Measurements from ENCODE around the gene PTPRJ.

The PTPRJ gene

DNA sequence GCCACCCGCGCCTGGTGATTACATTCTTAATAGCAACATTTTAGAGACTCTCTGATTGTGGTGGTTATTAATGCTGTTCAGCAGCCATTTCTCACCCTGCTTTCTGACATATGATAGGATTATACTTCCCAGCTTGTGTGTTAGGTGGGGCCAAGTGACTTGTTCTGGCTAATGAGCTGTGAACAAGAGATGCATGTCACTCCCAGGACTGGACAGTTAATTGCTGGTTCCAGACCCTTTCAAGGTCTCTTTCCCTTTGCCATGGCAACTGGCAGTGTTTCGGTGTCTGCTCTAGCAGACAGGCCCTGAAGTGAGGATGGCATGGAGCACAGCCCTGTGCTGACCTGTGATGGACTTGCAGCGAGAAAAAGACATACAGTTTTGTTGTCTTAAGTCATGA lies 8.9 kb upstream of the PTPRJ start:
- DNase-seq = no peak

GRCh38 chr11:47973173-47973572 lies 7.2 kb upstream of the PTPRJ start:
- no peak for DNase-seq

- DNase-seq = no peak
Observed at GRCh38 chr11:47976931-47977330, 3.4 kb upstream of the PTPRJ start.

GRCh38 chr11:47977623-47978022 lies 2.7 kb upstream of the PTPRJ start:
- DNase-seq = no peak

DNA sequence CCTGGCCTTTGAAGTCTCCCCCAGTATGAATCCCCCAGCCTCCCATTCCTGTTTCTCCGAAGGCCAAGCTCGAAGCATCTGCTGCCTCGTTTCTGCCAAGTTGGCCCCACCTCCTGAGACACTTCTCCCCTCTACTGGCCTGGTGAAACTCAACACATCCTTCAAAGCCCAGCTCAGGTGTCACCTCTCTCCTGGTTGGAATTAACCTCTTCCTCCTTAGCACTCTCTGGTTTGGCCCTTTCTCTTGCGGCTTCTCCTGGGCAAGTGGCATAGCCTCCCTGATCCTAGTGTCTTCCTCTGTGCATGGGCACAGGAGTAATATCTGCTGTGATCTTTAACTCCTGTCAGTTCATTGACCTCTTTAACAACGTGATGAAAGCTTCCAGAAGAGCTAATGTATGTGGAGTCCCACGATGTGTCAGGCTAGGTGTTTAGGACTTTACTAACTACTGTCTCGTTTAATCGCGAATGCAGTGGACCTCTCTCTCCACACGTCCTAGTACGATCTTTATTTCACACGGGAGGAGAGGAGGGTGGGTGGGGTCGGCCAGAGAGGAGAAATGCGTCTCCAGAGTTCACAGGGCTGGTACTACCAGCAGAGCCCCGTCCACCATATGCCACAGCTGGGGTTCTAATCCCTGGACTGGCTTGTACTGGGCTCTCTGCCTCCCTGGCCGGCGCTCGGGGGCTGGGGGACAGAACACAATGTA lies 826 bp upstream of the PTPRJ start:
- no peak for DNase-seq

DNA sequence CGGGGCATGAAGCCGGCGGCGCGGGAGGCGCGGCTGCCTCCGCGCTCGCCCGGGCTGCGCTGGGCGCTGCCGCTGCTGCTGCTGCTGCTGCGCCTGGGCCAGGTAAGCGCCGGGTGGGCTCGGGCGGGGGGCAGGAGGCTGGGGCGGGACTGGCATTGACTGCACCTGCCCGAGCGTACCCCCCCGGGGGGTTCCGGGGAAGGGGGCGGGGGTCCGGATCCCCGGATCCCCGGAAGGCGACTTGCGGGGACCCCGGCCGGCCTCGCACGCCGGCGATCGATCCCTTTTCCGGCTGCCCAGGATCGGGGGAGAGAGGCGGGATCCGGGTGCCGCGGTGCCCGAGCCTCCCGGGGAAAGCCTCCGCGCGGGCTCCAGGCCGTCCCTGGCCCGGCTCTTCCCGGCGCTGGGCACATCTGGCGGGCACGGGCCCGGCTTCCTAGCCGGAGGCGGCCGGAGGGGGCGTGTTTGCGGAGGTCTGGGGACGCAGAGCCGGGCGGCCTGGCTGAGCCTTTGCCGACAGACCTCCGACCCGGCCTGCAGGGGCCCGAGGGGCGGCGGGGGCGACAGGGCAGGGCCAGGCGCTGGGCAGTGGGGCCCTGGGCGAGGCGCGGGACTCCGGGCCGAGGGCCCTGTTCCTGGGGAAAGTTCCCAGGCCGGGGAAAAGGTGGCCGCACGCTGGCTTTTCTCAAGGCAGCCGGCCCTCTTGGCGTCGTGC lies 705 bp downstream of the PTPRJ start:
- no peak for DNase-seq

DNA sequence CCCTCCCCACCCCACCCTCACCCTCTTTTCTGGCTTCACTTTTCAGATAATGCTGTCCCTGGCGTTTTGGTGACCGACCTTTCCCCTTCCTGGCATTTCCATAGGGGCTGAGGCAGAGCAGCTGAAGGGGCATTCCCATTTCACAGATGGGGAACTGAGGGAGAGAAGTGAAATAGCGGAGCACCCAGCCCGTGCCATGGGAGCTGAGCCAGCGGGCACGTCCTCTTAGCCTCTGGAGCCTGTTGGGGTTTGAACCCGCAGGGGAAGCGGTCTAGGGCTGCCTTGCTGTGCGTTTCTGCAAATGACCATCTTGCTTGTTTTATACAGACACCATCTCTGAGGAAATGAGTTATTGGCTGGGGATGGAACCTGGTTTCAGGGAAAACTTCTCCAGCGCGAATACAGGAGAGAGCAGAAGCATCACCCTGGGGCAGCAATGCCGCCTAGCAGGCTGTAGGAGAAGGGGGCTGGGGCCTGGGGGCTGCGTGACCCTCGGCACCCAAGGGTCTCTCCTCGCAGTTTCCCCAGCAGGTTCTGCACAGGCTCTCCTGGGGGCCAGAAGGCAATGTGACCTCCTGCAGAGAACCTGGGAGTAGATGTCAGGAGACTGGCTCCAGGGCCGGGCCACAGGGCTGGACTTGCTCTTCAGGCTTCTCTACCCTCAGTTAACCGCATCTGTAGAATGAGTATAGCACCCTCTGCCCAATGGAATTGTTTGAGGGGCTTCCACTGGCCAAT lies 1.5 kb downstream of the PTPRJ start:
- DNase-seq = no peak

- DNase-seq = no peak
Observed at GRCh38 chr11:47982616-47983015, 2.3 kb downstream of the PTPRJ start.

DNA sequence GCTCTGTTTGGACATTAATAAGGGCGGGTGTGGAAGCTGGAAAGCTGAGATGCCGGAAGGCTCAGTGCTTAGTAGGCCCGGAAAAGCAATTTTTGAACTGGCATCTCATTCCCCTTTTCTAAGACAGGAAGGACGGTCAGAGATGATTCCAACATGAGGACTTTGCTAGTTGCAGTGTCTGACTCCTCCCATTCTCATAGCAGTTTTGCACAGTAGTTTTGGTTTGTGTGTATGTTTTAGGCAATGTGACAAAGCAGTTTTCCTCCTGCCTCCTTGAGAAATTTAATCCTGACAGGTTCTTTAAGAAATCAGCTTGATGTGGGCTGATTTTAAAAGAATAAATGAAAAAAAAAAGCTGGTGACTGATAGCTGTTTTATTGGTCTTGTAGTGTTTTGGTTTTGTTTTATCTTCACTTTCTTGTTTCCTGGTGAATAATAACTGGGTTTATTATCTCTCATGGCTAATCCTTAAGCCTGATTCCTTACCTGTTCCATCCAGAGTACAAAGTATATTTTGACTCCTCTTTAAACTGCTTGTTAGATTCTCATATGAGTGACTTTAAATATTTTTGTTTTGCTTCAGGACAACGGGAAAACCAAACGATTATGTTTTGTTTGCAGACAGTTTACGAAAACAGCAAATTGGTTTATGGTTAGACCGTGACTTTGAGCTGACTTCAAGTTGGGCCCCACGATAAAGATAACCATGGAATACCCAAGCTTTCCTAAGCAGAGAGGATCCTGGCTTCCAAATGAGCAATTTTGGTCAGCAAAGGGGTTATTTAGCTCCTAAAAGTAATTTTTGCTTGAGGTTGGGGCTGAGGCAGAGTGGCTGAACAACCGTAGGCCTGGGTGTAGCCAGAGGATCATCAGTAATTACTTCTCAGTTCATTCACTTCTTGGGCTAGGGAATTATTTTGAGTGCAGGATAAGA lies 3.4 kb downstream of the PTPRJ start:
- DNase-seq = no peak

DNA sequence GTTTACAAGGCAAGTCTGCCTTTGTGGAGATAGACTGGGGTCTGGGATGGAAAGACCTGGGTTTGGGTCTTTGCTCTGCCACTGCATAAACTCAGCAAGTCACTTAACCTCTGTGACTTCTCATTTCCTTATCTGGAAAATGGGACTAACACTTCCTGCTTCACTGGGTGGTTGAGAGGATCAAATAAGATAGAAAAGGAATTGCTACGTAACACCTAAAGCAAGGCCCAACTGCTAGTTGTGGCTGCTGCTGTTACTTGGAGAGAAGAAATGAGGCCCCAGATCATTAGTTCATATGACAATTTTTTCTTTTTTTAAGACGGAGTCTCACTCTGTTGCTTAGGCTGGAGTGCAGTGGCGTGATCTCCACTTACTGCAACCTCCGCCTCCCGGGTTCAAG lies 5.9 kb downstream of the PTPRJ start:
- DNase-seq = no peak

DNA sequence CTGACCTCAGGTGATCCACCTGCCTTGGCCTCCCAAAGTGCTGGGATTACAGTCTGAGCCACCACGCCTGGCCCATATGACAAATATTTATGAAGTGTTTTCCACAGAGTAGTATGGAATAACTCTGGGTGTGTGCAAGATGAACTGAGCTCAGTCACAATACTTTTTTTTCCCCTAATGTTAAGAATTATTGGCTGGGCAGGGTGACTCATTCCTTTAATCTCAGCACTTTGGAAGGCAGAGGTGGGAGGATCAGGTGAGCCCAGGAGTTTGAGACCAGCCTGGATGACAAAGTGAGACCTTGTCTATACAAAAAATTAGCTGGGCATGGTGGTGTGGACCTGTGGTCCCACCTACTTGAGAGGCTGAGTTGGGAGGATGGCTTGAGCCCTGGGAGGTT lies 6.4 kb downstream of the PTPRJ start:
- no peak for DNase-seq

GRCh38 chr11:47987310-47987709 lies 7.0 kb downstream of the PTPRJ start:
- DNase-seq = no peak

GRCh38 chr11:47987781-47988180 lies 7.4 kb downstream of the PTPRJ start:
- DNase-seq = no peak

DNA sequence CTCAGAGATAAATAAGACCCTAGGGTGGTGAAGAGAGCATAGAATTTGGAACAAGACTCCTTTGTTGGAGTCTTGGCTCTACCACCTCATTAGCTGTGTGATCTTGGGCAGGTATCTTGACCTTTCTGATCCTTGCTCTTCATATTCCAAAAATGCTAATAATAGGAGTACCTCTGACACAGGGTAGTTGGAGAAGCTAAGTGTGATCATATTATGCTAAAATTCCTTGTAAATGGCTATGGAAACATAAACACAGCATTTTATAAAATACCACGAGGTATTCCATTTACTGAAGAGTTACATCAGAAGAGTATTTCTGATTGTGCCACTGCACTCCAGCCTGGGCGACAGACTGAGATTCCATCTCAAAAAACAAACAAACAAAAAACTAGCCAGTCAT lies 9.4 kb downstream of the PTPRJ start:
- no peak for DNase-seq

DNA sequence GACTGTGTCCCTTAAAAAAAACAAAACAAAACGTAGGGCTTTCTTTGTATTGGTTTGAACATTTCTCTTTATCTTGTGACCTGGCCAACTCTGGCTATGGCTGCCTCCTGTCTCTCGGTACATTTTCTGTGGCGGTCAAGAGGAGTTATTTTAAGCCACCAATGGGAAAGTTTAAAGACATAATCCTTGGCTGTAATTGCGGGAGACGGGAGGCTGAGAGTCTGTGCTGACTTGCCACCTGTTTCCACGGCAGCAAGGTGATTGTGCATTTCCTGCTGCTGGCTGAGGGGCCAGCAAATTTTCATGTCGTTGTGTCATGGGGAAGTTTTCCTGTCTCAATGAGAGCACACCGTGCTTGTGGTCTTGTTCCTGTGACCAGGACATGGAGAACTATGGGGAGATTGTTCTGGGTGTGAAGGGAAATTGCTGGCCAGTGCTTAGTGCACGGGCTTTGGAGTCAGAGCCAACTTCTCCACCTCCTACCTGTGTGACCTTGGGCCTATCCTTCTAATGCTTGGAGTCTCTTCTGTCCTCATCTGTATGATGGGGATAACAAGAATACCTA lies 11.0 kb downstream of the PTPRJ start:
- DNase-seq = no peak

DNA sequence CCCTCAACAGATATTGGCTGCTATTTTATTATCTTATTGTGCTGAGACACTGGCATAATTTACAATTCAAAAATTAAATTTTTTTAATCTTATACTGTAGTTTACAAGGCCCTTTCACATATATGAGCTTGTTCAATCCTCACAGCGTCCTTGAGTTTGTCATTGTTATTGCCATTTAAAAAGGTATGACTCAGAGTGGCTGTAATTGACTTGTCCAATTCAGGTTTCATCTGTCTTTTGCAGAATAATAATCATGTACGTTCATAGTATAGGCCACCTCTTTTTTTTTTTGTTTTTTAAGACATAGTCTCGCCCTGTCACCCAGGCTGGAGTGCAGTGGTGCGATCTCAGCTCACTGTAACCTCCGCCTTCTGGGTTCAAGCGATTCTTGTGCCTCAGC lies 11.5 kb downstream of the PTPRJ start:
- no peak for DNase-seq

DNA sequence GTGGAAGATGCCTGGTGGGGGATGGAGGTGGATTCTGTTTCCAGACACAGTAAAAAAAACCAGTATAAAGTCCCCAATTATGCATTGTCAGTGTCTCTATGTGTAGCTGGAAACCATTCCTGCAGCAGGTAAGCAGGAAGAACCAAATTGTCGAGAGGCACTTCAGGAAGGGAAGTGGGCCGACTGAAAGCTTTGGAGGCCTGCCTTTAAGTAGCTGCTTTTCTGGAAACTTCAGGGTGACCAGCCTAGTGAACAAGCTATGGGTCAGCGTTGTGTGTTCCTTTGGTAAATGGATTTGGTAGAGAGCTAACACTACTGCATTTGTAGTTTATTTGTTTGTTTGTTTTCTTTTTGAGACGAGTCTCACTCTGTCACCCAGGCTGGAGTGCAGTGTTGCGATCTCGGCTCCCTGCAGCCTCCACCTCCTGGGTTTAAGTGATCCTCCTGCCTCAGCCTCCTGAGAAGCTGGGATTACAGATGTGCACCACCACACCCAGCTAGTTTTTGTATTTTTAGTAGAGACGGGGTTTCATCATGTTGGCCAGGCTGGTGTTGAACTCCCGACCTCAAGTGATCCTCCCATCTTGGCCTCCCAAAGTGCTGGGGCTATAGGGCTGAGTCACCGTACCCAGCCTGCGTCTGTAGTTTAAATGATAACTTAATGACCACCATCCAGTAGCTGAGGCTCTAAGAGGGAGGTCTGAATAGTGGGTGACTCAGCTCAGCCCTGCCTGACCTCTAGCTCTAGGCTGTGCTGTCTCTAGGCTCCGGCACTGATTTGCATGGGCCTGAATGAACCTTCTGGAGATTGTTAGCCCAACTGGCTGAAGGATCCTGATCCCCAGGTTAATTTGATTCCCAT lies 12.8 kb downstream of the PTPRJ start:
- no peak for DNase-seq

- no peak for DNase-seq
Observed at GRCh38 chr11:47994417-47994816, 14.1 kb downstream of the PTPRJ start.

- no peak for DNase-seq
Observed at GRCh38 chr11:47995360-47995769, 15.0 kb downstream of the PTPRJ start.

DNA sequence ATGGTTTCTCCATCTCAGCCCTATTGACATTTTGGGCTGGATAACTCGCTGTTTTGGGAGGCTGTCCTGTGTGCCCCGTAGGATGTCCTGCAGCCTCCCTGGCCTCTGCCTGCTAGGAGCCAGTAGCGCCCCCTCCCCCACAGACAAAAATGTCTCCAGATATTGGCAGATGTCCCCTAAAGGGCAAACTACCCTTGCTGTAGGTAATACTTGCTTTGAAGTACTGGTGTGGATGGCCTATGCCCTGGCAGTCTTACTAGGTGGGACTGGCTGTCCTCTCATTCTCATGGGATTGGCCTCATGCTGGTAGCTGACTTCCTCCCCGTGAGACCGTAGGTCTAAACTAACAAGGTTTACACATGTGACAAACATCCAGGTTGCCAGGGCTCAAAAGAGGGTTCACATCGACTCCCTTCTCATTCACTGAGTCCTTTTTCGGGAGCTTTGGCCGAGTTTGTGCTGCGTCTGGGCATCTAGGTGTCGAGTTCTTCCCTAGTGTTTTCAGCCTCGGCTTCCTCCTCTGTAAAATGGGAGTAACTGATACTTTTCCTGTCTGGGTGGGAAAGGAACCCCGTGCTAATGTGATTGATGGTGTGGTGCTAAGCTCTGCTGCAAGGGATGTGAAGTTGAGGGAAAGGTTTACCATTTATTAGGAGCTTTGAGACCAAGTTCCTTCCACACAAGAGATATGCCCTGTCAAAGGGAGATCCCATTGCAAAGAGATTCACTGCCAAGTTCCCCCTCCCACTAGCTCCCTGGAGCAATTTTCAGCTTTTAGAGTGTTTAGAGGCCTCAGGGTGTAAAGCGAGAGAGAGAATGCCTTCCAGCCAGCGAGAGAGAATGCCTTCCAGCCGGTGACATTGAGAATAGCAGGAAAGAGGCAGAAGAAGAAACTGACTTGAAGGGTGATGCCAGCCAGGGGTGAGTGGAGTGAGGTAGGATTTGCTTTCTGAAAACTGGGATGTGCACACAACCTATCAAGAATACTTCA lies 17.0 kb downstream of the PTPRJ start:
- DNase-seq = no peak

Data from GDM1 (cell line).